Left renal pelvis (tissue), 4 donors: ENCODE data around the gene GRIK4. TPM values are rescaled to one million over a fixed set of nuclear protein-coding genes. Genes with fewer than 3 reads are reported as not detected.

Experiments used
- DNase-seq, 4 donors: peaks; one replicate each; pipeline ENCODE4 v3.0.0-alpha.2; 2013; ENCODE audit warnings: low read depth in 4 of 4, low spot score in 3 of 4
- polyA plus RNA-seq, 4 donors: library from polyadenylated mRNA; unstranded; fragments of 120-200 nt; gene quantifications; one replicate each; pipeline ENCODE4 v1.2.1, GENCODE V29; 2013; ENCODE audit not compliant: insufficient read length in 4 of 4

GRIK4 gene
- polyA plus RNA-seq, 4 donors: 0.95 to 1.9 (median 1.5) TPM

GRCh38 chr11:120824242-120824641 lies 312.7 kb downstream of the GRIK4 start:
- DNase-seq: no peak

GRCh38 chr11:120827198-120827597 lies 315.6 kb downstream of the GRIK4 start:
- DNase-seq: no peak

- DNase-seq: no peak
These were observed 316.3 kb downstream of the GRIK4 start for GRCh38 chr11:120827820-120828219.

- DNase-seq: no peak
These were observed 317.3 kb downstream of the GRIK4 start for GRCh38 chr11:120828847-120829246.

- DNase-seq: no peak
These were observed 318.6 kb downstream of the GRIK4 start for GRCh38 chr11:120830085-120830620.

- no peak for DNase-seq
These were observed 321.1 kb downstream of the GRIK4 start for GRCh38 chr11:120832481-120833238.

GRCh38 chr11:120834686-120835210 lies 323.2 kb downstream of the GRIK4 start:
- no peak for DNase-seq

GRCh38 chr11:120835601-120836228 lies 324.2 kb downstream of the GRIK4 start:
- no peak for DNase-seq

- no peak for DNase-seq
These were observed 326.1 kb downstream of the GRIK4 start for GRCh38 chr11:120837696-120838095.

- no peak for DNase-seq
These were observed 327.7 kb downstream of the GRIK4 start for GRCh38 chr11:120839201-120839600.

- DNase-seq: no peak
These were observed 328.4 kb downstream of the GRIK4 start for GRCh38 chr11:120839846-120840402.

- DNase-seq: no peak
These were observed 329.1 kb downstream of the GRIK4 start for GRCh38 chr11:120840661-120841060.

GRCh38 chr11:120841074-120841473 lies 329.5 kb downstream of the GRIK4 start:
- DNase-seq: no peak

GRCh38 chr11:120842195-120842594 lies 330.6 kb downstream of the GRIK4 start:
- DNase-seq: no peak

- no peak for DNase-seq
These were observed 341.9 kb downstream of the GRIK4 start for GRCh38 chr11:120853435-120853834.

GRCh38 chr11:120854988-120855387 lies 343.4 kb downstream of the GRIK4 start:
- no peak for DNase-seq

- DNase-seq: no peak
These were observed 346.0 kb downstream of the GRIK4 start for GRCh38 chr11:120857508-120857907.

- no peak for DNase-seq
These were observed 347.2 kb downstream of the GRIK4 start for GRCh38 chr11:120858740-120859139.

GRCh38 chr11:120859552-120860295 lies 348.2 kb downstream of the GRIK4 start:
- DNase-seq: no peak

- DNase-seq: no peak
These were observed 351.8 kb downstream of the GRIK4 start for GRCh38 chr11:120863359-120863758.

GRCh38 chr11:120867024-120867423 lies 355.5 kb downstream of the GRIK4 start:
- no peak for DNase-seq
